Osteoblast (primary cell): ENCODE data around the gene PRMT5. TPM values are rescaled to one million over a fixed set of nuclear protein-coding genes. Genes with fewer than 3 reads are reported as not detected.

Experiments
- DNase-seq: peaks from one replicate; pipeline ENCODE4 v3.0.0; 2011; ENCODE audit warnings: low spot score, mixed read lengths; ENCODE audit not compliant: insufficient read length; ENCODE audit errors: missing footprints
- H2AFZ ChIP-seq: 2 replicates; pipeline ENCODE4 v1.6.0; 2011; ENCODE audit warnings: mild to moderate bottlenecking, low read length
- H3K27ac ChIP-seq: 2 replicates; pipeline ENCODE4 v1.5.1; 2011; ENCODE audit warnings: mild to moderate bottlenecking, low read depth, low read length, moderate library complexity
- H3K27me3 ChIP-seq: 2 replicates; pipeline ENCODE4 v1.6.0; 2012; ENCODE audit warnings: mild to moderate bottlenecking, control low read depth, inconsistent platforms, low read length, moderate library complexity; ENCODE audit not compliant: insufficient read depth
- H3K36me3 ChIP-seq: 2 replicates; pipeline ENCODE4 v1.5.1; 2011; ENCODE audit warnings: mild to moderate bottlenecking, low read length, control low read depth, moderate library complexity; ENCODE audit not compliant: insufficient read depth
- H3K4me1 ChIP-seq: 2 replicates; pipeline ENCODE4 v1.5.1; 2011; ENCODE audit warnings: mild to moderate bottlenecking, low read length, control low read depth, moderate library complexity; ENCODE audit not compliant: insufficient read depth
- H3K4me2 ChIP-seq: 2 replicates; pipeline ENCODE4 v1.6.0; 2011; ENCODE audit warnings: mild to moderate bottlenecking, low read length; ENCODE audit not compliant: insufficient read depth
- H3K4me3 ChIP-seq: fragments of 200-600 bp; sonication (generic); 3 replicates; pipeline ENCODE4 v1.5.1; 2012; ENCODE audit warnings: mild to moderate bottlenecking, low read length, inconsistent platforms; ENCODE audit not compliant: insufficient read depth
- H3K79me2 ChIP-seq: 2 replicates; pipeline ENCODE4 v1.6.0; 2012; ENCODE audit warnings: mild to moderate bottlenecking, low read length, control low read depth, inconsistent platforms; ENCODE audit not compliant: insufficient read depth
- H3K9me3 ChIP-seq: 2 replicates; pipeline ENCODE4 v1.5.1; 2011; ENCODE audit warnings: low read depth, low read length, control low read depth
- H4K20me1 ChIP-seq: 2 replicates; pipeline ENCODE4 v1.6.0; 2012; ENCODE audit warnings: mild to moderate bottlenecking, low read length, control low read depth; ENCODE audit not compliant: insufficient read depth
- CTCF ChIP-seq: IDR thresholded peaks from 2 replicates; pipeline ENCODE4 v1.5.1; 2011; ENCODE audit warnings: mild to moderate bottlenecking, low read depth, low read length, moderate library complexity; ENCODE audit errors: extremely low read depth
- total RNA-seq: library from RNA; depleted of rRNA; stranded (reverse); fragments of >200 nt; gene quantifications from 2 replicates; pipeline ENCODE4 v1.2.3, GENCODE V29; 2012

Gene PRMT5
- total RNA-seq, 1 donor, result 49.2 TPM

GRCh38 chr14:22884738-22885523 is 44.2 kb downstream of the PRMT5 start:
- Histone ChIP-seq H3K27ac (no peak overlapping the region), H3K9me3 (no peaks in the 10 kb centered on the region), H4K20me1 (no peaks in the 10 kb centered on the region), H3K36me3 (no peaks in the 10 kb centered on the region), H2AFZ (no peak overlapping the region), H3K27me3 (no peaks in the 10 kb centered on the region), H3K4me1 (peaks cover 8% of the 10 kb centered on the region), H3K79me2 (peaks cover 4% of the 10 kb centered on the region), H3K4me3 (no peak overlapping the region), H3K4me2 (no peak overlapping the region)
- DNase-seq, result peak; percentile 51
- no peak for TF ChIP-seq CTCF

DNA sequence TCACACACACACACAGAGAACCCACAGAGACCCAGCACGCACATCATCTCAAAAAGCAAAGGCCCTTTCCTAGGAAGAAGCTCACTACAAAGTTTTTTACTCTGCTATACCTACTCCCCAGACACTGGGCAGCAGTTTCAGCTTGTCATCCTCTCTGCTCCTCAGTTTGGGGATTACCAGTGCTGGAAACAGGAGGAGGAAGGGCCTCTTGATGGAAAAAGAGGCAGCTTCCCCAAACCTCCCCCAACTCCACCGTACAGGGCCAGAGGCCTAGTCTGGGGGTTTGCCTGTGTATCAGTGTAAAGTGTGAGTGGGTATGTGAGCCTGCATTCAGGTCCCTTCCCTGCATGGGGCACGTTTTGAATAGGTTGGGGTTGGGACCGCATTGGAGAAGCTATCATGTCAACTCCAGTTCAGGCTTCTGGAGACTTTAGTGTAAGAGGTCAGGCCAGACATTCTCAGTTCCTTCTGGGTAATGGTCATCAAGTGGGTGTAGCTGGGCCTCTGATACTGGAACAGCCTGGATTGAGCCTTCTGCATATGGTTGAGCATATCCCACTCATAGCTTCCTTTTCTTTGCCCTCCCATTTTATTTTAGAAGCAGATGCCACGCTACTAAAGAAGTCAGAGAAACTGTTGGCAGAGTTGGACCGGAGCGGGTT is 45.0 kb downstream of the PRMT5 start:
- no peaks in the 10 kb centered on the region for H3K9me3 ChIP-seq
- peak; percentile 68 for DNase-seq
- no peaks in the 10 kb centered on the region for H3K36me3 ChIP-seq
- no peak overlapping the region for H3K27ac ChIP-seq
- no peaks in the 10 kb centered on the region for H3K27me3 ChIP-seq
- H3K4me1 ChIP-seq, result peaks cover 8% of the 10 kb centered on the region
- no peak overlapping the region for H2AFZ ChIP-seq
- peaks cover 4% of the 10 kb centered on the region for H3K79me2 ChIP-seq
- no peak overlapping the region for H3K4me3 ChIP-seq
- H3K4me2 ChIP-seq, result no peak overlapping the region
- no peak for TF ChIP-seq CTCF
- no peaks in the 10 kb centered on the region for H4K20me1 ChIP-seq

DNA sequence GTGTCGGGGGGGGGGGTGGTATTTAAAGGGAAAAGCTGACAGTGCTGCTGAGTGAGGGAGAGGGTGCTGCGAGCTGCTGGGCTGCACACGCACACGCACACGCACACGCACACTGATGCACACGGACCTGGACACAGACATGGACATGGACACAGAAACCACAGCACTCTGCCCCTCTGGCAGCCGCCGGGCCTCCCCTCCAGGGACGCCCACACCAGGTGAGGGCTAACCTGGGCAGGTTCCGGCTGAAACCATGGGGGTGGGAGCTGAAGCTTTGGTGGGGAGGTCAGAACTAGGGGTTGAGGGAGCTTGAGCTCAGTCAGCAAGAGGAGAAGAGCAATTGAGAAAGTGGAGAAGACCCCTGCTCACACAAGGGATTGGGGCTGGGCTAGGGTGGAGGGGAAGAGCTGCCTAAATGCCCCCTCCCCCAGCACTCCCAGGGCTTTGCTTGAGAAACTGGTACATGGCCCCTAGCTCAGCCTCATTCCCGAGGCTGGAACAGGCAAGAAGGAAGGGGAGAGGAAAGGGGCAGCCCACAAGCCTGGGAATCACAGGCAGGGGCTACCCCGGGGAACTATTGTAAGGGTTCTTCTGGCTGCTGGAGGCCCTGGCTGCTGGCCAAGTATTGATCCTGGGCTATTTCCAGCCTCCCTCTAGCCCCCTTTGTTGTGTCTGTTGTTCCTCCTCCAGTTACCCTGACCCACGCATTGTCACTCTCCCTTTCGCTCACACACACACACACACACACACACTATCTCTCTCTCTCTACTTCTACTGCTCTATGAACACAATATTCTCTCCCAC is 45.8 kb downstream of the PRMT5 start, which contains the start of gene REM2:
Gene REM2, plus strand, starts transcription at position 50 of the 804 bp plus-strand sequence. Its CDS starts 66 bp downstream, at position 116.
- Histone ChIP-seq H3K36me3 (peaks cover 8% of the 10 kb centered on the region), H3K27me3 (no peaks in the 10 kb centered on the region), H3K9me3 (no peaks in the 10 kb centered on the region), H3K79me2 (peaks cover 4% of the 10 kb centered on the region), H2AFZ (no peak within 1 kb of the TSS), H3K4me1 (peaks cover 8% of the 10 kb centered on the region), H4K20me1 (no peaks in the 10 kb centered on the region), H3K27ac (no peak within 1 kb of the TSS), H3K4me3 (no peak within 1 kb of the TSS), H3K4me2 (peak within 1 kb of the TSS; percentile 19)
- TF ChIP-seq CTCF, result no peak
- DNase-seq, result peak; percentile 81
